T1000 (cell line): ENCODE data around the gene ADAMTS15.

Experiments used
- DNase-seq: peaks from one replicate; lab custom pipeline; 2025; ENCODE audit warnings: mixed read lengths; lab: John Stamatoyannopoulos, UW

The ADAMTS15 gene

GRCh38 chr11:130476922-130477491 lies 28.6 kb downstream of the ADAMTS15 start:
- no peak for DNase-seq

GRCh38 chr11:130477586-130478203 lies 29.2 kb downstream of the ADAMTS15 start:
- DNase-seq = no peak

GRCh38 chr11:130478204-130478701 lies 29.8 kb downstream of the ADAMTS15 start:
- DNase-seq = peak; percentile 45

GRCh38 chr11:130478881-130479280 lies 30.4 kb downstream of the ADAMTS15 start:
- no peak for DNase-seq

GRCh38 chr11:130480186-130480585 lies 31.7 kb downstream of the ADAMTS15 start:
- DNase-seq = no peak

- no peak for DNase-seq
These were observed 32.3 kb downstream of the ADAMTS15 start for GRCh38 chr11:130480711-130481140.

- DNase-seq = no peak
These were observed 34.7 kb downstream of the ADAMTS15 start for GRCh38 chr11:130483124-130483523.

- DNase-seq = no peak
These were observed 37.5 kb downstream of the ADAMTS15 start for GRCh38 chr11:130485983-130486382.

GRCh38 chr11:130486391-130486836 lies 38.0 kb downstream of the ADAMTS15 start:
- no peak for DNase-seq

- DNase-seq = no peak
These were observed 38.8 kb downstream of the ADAMTS15 start for GRCh38 chr11:130486987-130487923.

GRCh38 chr11:130487924-130488815 lies 39.7 kb downstream of the ADAMTS15 start:
- DNase-seq = no peak

- no peak for DNase-seq
These were observed 40.6 kb downstream of the ADAMTS15 start for GRCh38 chr11:130488848-130489584.

- DNase-seq = no peak
These were observed 41.3 kb downstream of the ADAMTS15 start for GRCh38 chr11:130489716-130490115.

- no peak for DNase-seq
These were observed 42.4 kb downstream of the ADAMTS15 start for GRCh38 chr11:130490682-130491449.

- no peak for DNase-seq
These were observed 49.7 kb downstream of the ADAMTS15 start for GRCh38 chr11:130498181-130498580.

- DNase-seq = no peak
These were observed 51.4 kb downstream of the ADAMTS15 start for GRCh38 chr11:130499828-130500227.

GRCh38 chr11:130504317-130504716 lies 55.9 kb downstream of the ADAMTS15 start:
- DNase-seq = no peak

GRCh38 chr11:130508913-130509312 lies 60.5 kb downstream of the ADAMTS15 start:
- DNase-seq = no peak

GRCh38 chr11:130509942-130510341 lies 61.5 kb downstream of the ADAMTS15 start:
- DNase-seq = no peak

GRCh38 chr11:130510407-130511006 lies 62.1 kb downstream of the ADAMTS15 start:
- DNase-seq = no peak
